GM12874 (cell line): ENCODE results near the gene DPP7.

Experiments used
- CTCF ChIP-seq: IDR thresholded peaks from 2 replicates; pipeline ENCODE4 v1.5.1; 2011; ENCODE audit warnings: low read depth, mild to moderate bottlenecking, control low read depth, low read length, moderate library complexity; ENCODE audit not compliant: insufficient read depth

The DPP7 gene

GRCh38 chr9:137107982-137108381, 6.6 kb downstream of the DPP7 start:
- TF ChIP-seq CTCF, result no peak

GRCh38 chr9:137107312-137107921, 7.1 kb downstream of the DPP7 start:
- TF ChIP-seq CTCF, result no peak

- TF ChIP-seq CTCF, result no peak
Measured at GRCh38 chr9:137106662-137107250, 7.8 kb downstream of the DPP7 start.

GRCh38 chr9:137105814-137106661, 8.5 kb downstream of the DPP7 start:
- no peak for TF ChIP-seq CTCF

DNA sequence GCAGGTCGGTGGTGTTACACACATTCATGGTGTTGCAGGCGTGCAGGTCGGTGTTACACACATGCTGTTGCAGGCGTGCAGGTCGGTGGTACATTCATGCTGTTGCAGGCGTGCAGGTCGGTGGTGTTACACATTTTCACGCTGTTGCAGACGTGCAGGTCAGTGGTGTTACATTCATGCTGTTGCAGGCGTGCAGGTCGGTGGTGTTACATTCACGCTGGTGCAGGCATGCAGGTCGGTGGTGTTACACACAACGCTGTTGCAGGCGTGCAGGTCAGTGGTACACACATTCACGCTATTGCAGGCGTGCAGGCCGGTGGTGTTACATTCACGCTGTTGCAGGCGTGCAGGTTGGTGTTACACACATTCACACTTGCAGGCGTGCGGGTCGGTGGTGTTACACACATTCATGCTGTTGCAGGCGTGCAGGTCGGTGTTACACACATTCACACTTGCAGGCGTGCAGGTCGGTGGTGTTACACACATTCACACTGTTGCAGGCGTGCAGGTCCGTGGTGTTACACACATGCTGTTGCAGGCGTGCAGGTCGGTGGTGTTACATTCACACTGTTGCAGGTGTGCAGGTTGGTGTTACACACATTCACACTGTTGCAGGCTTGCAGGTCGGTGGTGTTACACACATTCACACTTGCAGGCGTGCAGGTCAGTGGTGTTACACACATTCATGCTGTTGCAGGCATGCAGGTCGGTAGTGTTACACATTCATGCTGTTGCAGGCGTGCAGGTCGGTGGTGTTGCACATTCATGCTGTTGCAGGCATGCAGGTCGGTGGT, 11.1 kb downstream of the DPP7 start:
- TF ChIP-seq CTCF, result no peak

DNA sequence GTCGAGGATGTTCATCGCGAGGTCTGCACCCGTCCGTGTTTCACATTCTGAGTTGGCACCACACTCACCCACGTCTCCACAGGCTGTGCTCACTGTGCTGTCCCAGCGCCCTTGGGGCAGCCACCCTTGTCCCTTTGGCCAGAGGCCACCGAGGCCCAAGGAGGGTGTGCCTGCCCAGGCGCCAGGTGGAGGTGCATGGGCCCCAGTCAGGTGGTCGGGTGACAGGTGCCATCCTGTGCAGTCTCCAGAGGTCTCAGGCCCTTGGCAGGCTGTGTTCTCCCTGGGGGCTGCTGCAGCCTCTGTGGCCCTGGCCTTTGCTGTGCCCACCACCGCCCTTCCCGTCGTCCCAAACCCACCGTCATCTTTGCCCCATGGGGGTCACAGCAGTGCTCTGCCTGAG, 15.3 kb downstream of the DPP7 start:
- no peak for TF ChIP-seq CTCF
